GM19035 (cell line): Measurements from ENCODE around the gene GPN3.
"Not testable (repeated sequence)": the region's sequence is repeated elsewhere in the genome, so short reads cannot be mapped to it uniquely, and the experiment has no call there.

Experiments
- ATAC-seq: cut with Tn5 transposase; IDR thresholded peaks from one replicate; pipeline ENCODE4 v1.9.1; 2021; ENCODE audit not compliant: unreplicated experiment

Gene GPN3

GRCh38 chr12:110468214-110469048, at the start of gene GPN3, which contains the start of gene FAM216A:
TSS of gene GPN3 (minus strand) at chr12:110468257. CDS start at chr12:110468203, 54 bp downstream.
TSS of gene FAM216A (plus strand) at chr12:110468845. CDS start at chr12:110468876, 31 bp downstream.
- ATAC-seq, result peak; percentile 77

GRCh38 chr12:110516995-110517394, 48.9 kb upstream of the GPN3 start:
- no peak for ATAC-seq

GRCh38 chr12:110514363-110514762, 46.3 kb upstream of the GPN3 start:
- no peak for ATAC-seq

GRCh38 chr12:110513842-110514241, 45.8 kb upstream of the GPN3 start:
- no peak for ATAC-seq

- ATAC-seq, result no peak
These were observed 40.1 kb upstream of the GPN3 start for GRCh38 chr12:110508071-110508586.

GRCh38 chr12:110505332-110505731, 37.3 kb upstream of the GPN3 start:
- no peak for ATAC-seq

GRCh38 chr12:110503432-110503831, 35.4 kb upstream of the GPN3 start:
- ATAC-seq, result no peak

- ATAC-seq, result peak; percentile 96
These were observed 34.0 kb upstream of the GPN3 start, which contains the start of the genes RAD9B and VPS29 for GRCh38 chr12:110501752-110502738. TSS of gene RAD9B (plus strand) at chr12:110502331. CDS start at chr12:110502338, 7 bp downstream. TSS of gene VPS29 (minus strand) at chr12:110502111. CDS start at chr12:110502051, 60 bp downstream.

- no peak for ATAC-seq
These were observed 33.3 kb upstream of the GPN3 start for GRCh38 chr12:110501399-110501751.

- ATAC-seq, result no peak
These were observed 31.1 kb upstream of the GPN3 start for GRCh38 chr12:110498984-110499706.

GRCh38 chr12:110475426-110475825, 7.4 kb upstream of the GPN3 start:
- no peak for ATAC-seq

- ATAC-seq, result no peak
These were observed 227 bp downstream of the GPN3 start for GRCh38 chr12:110467847-110468213.

GRCh38 chr12:110466791-110467190, 1.3 kb downstream of the GPN3 start:
- no peak for ATAC-seq

- not testable (repeated sequence) for ATAC-seq
These were observed 2.3 kb downstream of the GPN3 start for GRCh38 chr12:110465765-110466164.

- ATAC-seq, result no peak
These were observed 3.0 kb downstream of the GPN3 start for GRCh38 chr12:110465024-110465423.

- not testable (repeated sequence) for ATAC-seq
These were observed 6.9 kb downstream of the GPN3 start for GRCh38 chr12:110461189-110461588.

GRCh38 chr12:110458756-110459155, 9.3 kb downstream of the GPN3 start:
- ATAC-seq, result no peak

GRCh38 chr12:110453569-110454296, 14.3 kb downstream of the GPN3 start:
- ATAC-seq, result no peak

GRCh38 chr12:110451263-110451662, 16.8 kb downstream of the GPN3 start:
- ATAC-seq, result no peak
